ENCODE results near the gene SKA3. TPM values are rescaled to one million over a fixed set of nuclear protein-coding genes. Genes with fewer than 3 reads are reported as not detected.

Gene SKA3
- total RNA-seq, 2 experiments from 2014 or later: 39.5 to 41.5 TPM

- intact Hi-C loops (cut with micrococcal nuclease): no loop called here
- ChIA-PET POLR2A (interaction anchor here (1.5 kb wide), 1 partner anchor 24 kb away, joined by 3 read pairs; the partner anchor contains the start of genes MRPL57 and SKA3), CTCF (interaction anchor here (1.1 kb wide), 1 partner anchor 41 kb away, joined by 3 read pairs; no protein-coding TSS in a partner anchor)
- Mint-ChIP-seq H3K9me3 (no peaks in the 10 kb centered on the region), H3K36me3 (ENCODE audit: low read depth) (peaks cover 26% of the 10 kb centered on the region), H3K27me3 (no peaks in the 10 kb centered on the region), H3K27ac (no peak overlapping the region), H3K4me1 (ENCODE audit: low read depth) (peaks cover 20% of the 10 kb centered on the region), H3K4me3 (no peak overlapping the region)
- no peak for TF ChIP-seq CTCF (IDR thresholded peaks at IDR 0.05)
- DNase-seq (no peak), ATAC-seq (no peak)
Measured at GRCh38 chr13:21152251-21152899, 24.0 kb downstream of the SKA3 start.

DNA sequence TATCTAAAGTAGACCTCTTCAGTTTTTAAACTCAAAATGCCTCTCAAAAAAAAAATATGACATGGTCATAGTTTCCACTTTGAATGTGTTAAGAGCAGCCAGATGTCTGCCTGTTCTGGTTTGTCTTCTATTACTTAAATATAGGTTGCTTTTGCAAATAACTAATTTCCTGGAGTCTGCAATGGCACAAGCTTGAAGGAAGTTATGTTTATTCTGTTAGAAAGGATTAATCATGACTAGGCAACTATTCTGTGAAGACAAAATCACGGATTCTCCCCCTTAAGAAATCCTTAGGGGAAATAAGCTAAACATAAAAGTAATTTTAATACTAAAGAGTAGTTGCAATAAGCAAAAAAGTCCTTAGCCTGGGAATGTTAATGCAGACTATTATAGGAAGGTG lies 26.3 kb downstream of the SKA3 start:
- Mint-ChIP-seq H3K27me3 (no peaks in the 10 kb centered on the region), H3K36me3 (ENCODE audit: low read depth) (peaks cover 29% of the 10 kb centered on the region), H3K4me1 (ENCODE audit: low read depth) (peaks cover 20% of the 10 kb centered on the region), H3K27ac (peak overlapping the region; percentile 53), H3K4me3 (no peak overlapping the region), H3K9me3 (no peaks in the 10 kb centered on the region)
- POLR2A ChIA-PET: interaction anchor here (0.7 to 1.1 kb wide), 2 partner anchors 20 to 418 kb away, joined by 5 read pairs; no protein-coding TSS in a partner anchor
- CTCF ChIA-PET: interaction anchor here (1.3 to 1.4 kb wide), 2 partner anchors 30 to 327 kb away, joined by 3 to 4 read pairs; no protein-coding TSS in a partner anchor
- intact Hi-C loops (cut with micrococcal nuclease): no loop called here
- TF ChIP-seq CTCF (IDR thresholded peaks at IDR 0.05): no peak
- ATAC-seq (no peak), DNase-seq (no peak)

DNA sequence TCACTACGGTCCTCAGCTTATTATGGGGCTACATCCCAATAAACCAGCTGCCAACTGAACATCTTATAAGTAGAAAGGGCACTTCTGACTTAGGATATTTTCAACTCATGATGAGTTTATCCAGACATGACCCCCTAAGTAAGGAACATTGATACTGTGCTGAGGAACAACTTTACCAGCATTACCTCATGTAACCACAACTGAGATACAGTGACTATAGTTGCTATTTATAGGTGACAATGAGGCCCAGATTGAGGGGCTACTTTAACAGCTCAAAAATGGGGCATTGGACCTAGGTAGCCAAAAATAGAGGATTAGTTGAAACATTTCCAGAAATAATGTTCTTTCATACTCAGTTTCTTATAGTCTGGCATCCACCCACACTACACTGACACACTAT lies 26.8 kb downstream of the SKA3 start:
- peak; percentile 59 for ATAC-seq
- Mint-ChIP-seq H3K27ac (peak overlapping the region; percentile 53), H3K4me1 (ENCODE audit: low read depth) (peaks cover 22% of the 10 kb centered on the region), H3K36me3 (ENCODE audit: low read depth) (peaks cover 28% of the 10 kb centered on the region), H3K27me3 (no peaks in the 10 kb centered on the region), H3K9me3 (no peaks in the 10 kb centered on the region), H3K4me3 (no peak overlapping the region)
- DNase-seq: no peak
- intact Hi-C loops (cut with micrococcal nuclease): no loop called here
- no peak for TF ChIP-seq CTCF (IDR thresholded peaks at IDR 0.05)
- POLR2A ChIA-PET: interaction anchor here (0.6 to 1.1 kb wide), 2 partner anchors 16 to 20 kb away, joined by 3 to 5 read pairs; no protein-coding TSS in a partner anchor
- CTCF ChIA-PET: interaction anchor here (0.9 to 1.4 kb wide), 3 partner anchors 15 to 328 kb away, joined by 3 to 4 read pairs (median 3); no protein-coding TSS in a partner anchor

DNA sequence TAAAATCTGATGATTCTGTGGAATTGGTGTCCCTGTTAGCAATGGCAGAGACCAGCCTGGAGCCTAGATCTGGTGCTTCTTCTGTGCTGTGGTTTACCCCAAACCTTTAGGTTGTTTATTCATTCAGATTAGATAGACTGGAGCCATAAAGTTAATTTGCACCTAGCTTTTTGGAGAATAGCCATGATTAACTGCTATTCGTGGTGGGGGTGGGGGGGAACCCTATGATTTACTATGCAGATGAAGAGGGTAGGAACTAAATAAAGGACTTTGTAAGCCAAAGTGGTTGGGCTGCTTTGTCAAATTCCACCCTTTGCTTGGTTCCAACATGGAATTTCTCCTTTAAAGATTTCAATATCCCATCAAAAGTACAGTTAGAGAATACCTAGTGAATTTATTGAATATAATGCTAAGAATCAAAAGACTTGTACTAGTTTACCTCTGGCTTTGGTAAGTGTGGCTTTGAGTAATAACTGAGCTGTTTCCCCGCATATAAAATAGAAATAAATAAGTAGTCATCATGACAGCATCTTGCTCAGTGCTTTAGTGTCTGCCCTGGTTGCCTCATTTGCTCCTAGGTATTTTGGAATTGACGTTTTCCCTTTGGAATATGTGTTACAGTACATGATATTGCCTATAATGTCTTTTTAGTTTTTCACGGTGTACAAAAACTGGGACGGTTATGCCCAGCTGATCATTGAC lies 27.6 kb downstream of the SKA3 start:
- no peak for TF ChIP-seq CTCF (IDR thresholded peaks at IDR 0.05)
- no peak overlapping the region for H3K4me3 Mint-ChIP-seq
- ChIA-PET POLR2A (interaction anchor here (0.8 to 1.1 kb wide), 2 partner anchors 21 to 30 kb away, joined by 3 to 5 read pairs; no protein-coding TSS in a partner anchor), CTCF (interaction anchor here (0.9 kb wide), 1 partner anchor 14 kb away, joined by 3 read pairs; no protein-coding TSS in a partner anchor)
- peaks cover 26% of the 10 kb centered on the region for H3K36me3 Mint-ChIP-seq (ENCODE audit: low read depth)
- H3K9me3 Mint-ChIP-seq: no peaks in the 10 kb centered on the region
- H3K4me1 Mint-ChIP-seq (ENCODE audit: low read depth): peaks cover 27% of the 10 kb centered on the region
- H3K27ac Mint-ChIP-seq: peak overlapping the region; percentile 2
- DNase-seq (no peak), ATAC-seq (no peak)
- intact Hi-C loops (cut with micrococcal nuclease): no loop called here
- H3K27me3 Mint-ChIP-seq: no peaks in the 10 kb centered on the region

DNA sequence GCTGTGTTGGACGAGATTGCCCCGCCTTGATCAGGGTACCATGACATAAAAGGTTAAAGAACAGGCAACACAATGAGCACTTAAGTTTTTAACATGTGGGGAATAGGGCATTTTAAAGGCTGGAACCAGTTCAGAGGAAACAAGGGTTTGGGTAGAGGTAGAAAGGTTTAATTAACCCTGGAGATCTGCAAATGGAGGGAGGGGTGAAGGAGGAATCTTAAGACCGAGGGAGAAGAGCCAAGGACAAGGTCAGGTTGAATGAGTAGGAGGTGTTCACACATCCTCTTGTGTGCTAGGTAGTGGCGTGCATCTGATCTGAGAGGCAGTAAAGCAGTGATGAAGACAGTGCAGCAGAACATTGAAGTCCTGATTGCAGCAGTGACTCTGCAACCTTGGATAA lies 28.5 kb downstream of the SKA3 start:
- Mint-ChIP-seq H3K9me3 (no peaks in the 10 kb centered on the region), H3K27ac (peak overlapping the region; percentile 56), H3K4me1 (ENCODE audit: low read depth) (peaks cover 32% of the 10 kb centered on the region), H3K4me3 (no peak overlapping the region), H3K27me3 (no peaks in the 10 kb centered on the region), H3K36me3 (ENCODE audit: low read depth) (peaks cover 32% of the 10 kb centered on the region)
- POLR2A ChIA-PET: no interaction called here
- intact Hi-C loops (cut with micrococcal nuclease): no loop called here
- TF ChIP-seq CTCF (IDR thresholded peaks at IDR 0.05): no peak
- CTCF ChIA-PET: no interaction called here
- peak; percentile 34 for ATAC-seq
- no peak for DNase-seq
